OCI-M2 (cell line): Measurements from ENCODE around the gene DNM1.

Source experiments
- DNase-seq: peaks from one replicate; lab custom pipeline; 2025; ENCODE audit not compliant: unreplicated experiment; lab: John Stamatoyannopoulos, UW

Gene DNM1

DNA sequence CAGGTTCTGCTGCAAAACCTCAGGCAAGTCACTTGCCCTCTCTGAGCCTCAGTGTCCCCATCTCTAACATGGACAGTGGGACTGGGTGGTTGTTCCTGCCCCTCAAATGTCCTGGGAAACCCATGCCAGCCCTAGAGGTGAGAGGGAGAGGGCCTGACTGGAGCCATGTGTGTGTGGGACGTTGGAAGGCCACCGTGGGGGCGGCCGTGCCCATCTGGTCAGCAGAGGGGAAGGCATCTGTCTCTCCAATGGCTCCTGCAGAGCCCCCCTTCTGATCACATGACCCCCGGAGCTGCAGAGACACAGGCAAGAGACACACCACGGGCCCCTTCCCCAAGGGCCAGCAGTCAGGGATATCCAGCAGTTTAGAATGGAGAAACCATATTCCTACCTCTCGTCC lies 1.7 kb downstream of the DNM1 start:
- no peak for DNase-seq

DNA sequence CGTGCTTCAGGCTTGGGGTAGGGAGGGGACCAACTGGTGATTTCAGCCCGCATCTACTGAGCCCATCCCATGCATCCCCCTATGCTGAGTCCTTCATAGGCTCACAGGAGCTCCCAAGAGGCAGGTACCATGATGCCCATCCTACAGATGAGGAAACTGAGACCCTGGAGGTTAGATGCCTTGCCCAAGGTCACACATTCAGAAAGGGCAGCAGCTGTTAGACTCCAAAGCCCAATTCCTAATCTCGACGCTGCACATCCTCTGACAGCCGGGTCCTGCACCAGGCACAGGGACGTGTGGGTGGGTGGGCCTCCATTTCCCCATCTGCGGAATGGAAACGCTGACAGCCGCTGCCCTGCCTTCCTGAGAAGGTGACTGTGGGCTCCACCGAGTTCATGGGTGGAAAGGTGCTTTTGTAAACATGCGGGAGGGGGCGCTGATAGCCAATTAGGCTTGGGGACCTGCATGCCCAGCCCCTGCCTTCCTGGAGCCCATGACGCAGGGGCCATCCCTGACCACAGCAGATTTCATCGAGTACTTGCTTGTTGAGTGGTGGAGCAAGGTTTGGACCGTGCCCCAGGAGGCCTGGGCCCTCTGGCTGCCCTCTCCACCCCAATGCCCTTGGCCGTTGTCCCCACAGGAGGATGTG lies 2.2 kb downstream of the DNM1 start:
- DNase-seq, result no peak

DNA sequence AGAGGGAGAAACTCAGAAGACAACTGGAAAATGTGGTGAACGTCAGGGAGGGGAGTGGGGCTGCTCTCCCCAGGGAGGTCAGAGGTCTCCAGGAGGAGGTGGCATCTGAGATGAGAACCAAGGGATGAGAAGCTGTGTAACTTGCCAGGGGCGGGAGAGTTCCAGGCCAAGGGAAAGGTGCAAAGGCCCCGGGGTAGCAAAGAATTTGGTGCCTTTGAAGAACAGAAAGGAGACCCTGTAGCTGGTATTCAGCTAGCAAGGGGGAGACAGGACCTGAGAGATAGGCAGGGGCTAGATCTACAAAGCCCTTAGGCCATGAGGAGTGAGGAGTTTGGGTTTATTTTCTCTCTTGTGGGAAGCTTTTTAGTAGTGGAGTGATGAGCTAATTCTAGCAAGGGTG lies 3.3 kb downstream of the DNM1 start:
- no peak for DNase-seq

GRCh38 chr9:128206916-128207910 lies 4.0 kb downstream of the DNM1 start:
- no peak for DNase-seq

- no peak for DNase-seq
Observed at GRCh38 chr9:128208386-128208785, 5.2 kb downstream of the DNM1 start.

- DNase-seq, result no peak
Observed at GRCh38 chr9:128208946-128209669, 5.9 kb downstream of the DNM1 start.

GRCh38 chr9:128211186-128211980 lies 8.2 kb downstream of the DNM1 start:
- no peak for DNase-seq

DNA sequence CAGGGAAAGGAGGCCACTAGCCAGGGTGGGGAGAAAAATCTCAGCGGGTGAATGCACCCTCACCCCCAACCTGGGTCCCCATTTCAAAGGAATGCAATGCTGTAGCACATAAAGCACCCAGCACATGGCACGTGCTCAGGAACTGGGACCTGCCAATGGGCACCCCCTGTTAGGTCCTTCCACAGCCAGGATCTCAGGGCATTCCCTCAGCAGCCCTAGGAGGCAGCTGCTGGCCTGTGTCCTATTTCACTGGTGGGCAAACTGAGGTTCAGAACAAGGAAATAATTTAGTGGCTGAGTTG lies 8.8 kb downstream of the DNM1 start:
- DNase-seq, result no peak

DNA sequence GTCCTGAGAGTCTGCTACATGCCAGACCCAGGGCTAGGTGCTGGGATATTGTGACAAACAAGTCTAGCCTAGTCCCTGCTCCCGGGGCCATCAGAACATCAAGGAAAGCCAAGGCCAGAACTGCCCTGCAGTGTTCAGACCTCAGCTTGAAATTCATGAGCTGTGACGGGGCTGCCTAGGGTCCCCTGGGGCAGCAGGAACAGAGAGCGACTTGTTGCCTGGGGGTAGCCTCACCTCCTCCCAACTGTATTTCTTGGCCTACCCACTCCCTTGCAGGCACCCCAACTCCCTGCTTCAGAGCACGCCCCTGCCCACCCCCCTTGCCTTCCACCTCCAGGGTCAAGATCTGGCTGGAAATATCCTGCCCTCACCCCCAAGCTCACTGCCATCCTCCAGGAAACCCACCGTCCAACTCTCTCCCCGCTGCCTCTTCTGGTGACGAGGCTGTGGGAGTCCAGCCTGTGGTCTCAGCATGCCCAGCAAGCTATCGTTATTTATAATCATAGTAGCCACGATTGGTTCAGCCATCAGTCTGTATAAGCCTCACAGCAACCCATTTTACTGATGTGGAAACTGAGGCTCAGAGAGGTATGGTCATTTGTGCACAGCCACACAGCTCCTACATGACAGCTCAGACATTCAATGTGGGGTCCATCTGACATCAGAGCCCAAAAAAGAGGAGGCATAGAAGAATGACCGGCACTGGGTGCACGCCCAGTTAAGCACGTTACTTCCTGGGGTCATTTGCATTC lies 10.7 kb downstream of the DNM1 start:
- DNase-seq, result no peak

DNA sequence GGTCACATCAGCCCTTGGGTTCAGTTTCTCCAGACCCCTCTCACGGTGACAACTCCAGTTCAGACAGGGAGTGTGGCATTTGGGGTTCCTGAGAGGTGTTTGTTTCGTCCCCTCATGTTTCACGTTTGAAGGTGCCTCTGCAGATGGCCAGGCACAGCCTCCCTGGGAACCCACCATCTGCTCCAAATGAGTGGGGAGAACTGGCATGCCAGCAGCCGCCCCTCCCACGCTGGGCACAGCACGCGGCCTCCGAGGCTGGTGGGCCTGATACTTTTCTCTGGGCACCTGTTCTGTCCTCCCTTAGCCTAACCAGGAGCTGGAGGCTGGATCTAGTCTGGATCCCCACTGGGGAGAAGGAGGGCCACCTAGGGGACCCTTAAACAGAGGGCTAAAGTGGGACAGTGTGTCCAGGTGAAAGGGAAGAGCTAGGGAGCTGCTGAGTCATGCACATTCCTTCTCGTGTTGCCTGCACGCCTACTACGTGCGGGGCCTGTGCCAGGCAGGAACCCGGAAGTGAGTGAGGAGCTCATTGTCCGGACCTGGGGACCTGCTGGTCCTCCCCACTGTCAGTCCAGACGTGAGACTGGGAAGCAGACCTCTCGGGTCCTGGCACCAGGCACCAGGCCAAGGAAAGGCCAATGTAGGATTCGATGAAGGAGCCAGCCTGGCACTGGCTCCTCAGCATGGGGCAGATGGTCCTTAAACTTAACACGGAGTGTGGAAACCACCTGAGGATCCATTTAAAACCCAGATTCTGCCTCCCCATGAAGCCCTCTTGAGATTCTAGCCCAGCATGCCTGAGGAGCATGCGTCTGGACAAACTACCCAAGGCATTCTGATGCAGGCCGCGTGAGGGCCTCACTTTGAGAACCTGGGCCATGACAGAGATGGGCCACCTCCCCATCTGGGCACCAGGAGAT lies 11.7 kb downstream of the DNM1 start:
- DNase-seq, result no peak

DNA sequence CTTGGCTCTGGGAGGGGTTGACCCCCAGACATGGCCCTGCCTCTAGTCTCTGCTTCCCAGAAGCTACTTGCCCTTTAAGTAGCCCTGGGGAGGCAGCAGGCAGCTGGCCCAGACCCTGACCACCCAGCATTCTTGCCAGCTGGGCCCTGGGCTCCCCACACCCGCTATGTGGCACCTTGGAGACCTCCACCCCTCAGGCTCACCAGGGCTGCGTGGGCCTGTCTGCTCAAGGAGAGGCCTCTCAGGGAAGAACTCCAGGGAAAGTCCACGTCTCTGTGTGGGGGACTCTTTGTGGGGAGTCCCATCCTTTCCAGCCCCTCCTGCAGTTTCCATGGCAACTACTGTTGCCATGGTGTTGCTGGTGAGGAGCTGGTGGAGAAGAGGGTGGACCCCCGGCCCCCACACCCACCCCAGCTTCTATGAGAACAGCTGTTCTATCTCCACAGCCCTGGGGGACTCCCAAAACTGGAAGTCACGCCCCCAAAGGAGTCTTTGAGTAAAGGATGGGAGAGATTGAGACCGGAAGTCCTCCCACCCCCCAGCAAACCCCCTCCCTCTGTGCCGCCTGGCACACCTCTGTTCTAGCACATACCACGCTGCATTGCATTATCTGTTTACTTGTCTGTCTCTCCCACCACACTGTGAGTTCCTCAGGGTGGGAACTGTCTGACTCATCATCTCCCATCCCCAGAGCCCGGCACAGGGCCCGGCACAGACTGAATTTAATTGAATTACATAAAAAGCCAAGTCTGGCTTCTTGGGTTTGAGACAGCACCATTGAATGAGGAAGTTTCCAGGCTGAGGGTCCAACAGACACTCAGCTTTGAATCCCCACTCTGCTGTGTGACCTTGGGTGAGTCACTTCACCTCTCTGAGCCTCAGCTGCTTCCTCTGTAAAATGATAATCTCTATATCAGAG lies 12.6 kb downstream of the DNM1 start:
- DNase-seq, result no peak

DNA sequence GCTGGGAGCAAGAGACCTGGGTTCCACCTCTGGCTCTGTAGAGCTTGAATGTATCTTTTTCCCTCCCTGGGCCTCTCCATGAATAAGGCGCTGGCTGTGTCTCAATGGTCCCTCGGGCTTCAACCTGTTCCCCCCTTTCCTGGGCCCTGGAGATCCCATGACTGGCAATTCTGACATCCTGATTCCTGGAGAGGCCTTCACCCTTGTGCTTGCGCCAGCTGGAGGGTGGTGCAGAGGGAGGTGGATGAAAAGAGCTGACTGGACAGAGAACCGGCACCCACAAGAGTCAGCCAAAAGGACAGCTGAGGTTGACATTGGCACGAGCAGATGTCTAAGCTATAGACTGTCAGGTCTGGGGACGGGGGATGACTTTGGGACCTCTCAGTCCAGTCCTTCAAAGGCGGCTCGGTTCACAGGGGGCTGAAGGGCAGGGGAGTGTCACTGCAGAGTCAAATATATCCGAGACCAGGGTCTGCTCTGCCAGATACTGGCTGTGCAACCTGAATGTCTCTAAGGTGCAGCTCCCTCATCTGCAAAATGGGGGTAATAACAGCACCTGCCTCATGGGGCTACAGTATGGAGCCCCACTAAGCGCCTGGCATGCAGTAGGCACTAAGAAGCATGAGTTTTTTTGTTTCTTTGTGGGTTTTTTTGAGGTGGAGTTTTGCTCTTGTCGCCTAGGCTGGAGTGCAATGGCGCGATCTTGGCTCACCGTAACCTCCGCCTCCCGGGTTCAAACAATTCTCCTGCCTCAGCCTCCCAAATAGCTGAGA lies 13.8 kb downstream of the DNM1 start:
- DNase-seq, result no peak

- DNase-seq, result no peak
Observed at GRCh38 chr9:128218172-128218517, 15.0 kb downstream of the DNM1 start.

- DNase-seq, result no peak
Observed at GRCh38 chr9:128218518-128219389, 15.6 kb downstream of the DNM1 start.

DNA sequence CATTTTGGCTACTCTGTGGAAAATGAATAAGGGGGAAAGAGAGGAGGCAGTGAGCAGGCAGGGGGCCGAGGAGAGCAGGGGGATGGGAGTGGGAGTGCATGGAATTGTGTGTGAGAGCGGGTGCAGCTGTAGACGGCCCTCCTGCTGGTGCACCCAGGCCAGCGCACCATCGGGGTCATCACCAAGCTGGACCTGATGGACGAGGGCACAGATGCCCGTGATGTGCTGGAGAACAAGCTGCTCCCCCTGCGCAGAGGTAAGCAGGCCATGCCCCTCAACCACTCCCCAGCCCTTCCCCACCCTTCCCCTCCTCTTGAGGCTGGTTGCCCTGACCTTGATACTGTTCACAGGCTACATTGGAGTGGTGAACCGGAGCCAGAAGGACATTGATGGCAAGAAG lies 16.7 kb downstream of the DNM1 start:
- DNase-seq, result no peak

DNA sequence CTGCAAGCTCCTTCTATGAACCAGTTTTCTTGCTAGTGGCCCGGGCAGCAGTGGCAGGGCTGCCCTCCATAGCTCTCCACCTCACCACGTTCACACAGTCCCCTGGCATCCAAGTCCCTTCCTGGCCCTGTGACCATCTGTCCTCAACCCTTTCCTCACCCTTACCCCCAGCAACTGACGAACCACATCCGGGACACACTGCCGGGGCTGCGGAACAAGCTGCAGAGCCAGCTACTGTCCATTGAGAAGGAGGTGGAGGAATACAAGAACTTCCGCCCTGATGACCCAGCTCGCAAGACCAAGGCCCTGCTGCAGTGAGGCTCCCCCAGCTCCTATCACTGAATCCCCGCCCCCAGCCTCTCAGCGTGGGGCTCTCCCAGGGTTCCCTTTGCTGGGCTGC lies 18.8 kb downstream of the DNM1 start:
- DNase-seq, result no peak
